OCI-LY7 (cell line): Measurements from ENCODE around the gene METTL24.

Source experiments
- EZH2phosphoT487 ChIP-seq: fragments of 200-600 bp; sonication (generic); IDR thresholded peaks from 2 replicates; pipeline ENCODE4 v1.6.1; 2018; ENCODE audit warnings: low read depth, borderline replicate concordance, mild to moderate bottlenecking, mixed run types, antibody characterized with exemption, low read length, moderate library complexity, mixed read lengths
- TF ChIP-seq, protein P1 (sequence below): fragments of 200-600 bp; sonication (generic); conservative IDR thresholded peaks from 2 replicates; pipeline ENCODE4 v1.5.1; 2014; ENCODE audit warnings: mild to moderate bottlenecking, antibody characterized with exemption, low read length, moderate library complexity, mixed read lengths

DNA sequence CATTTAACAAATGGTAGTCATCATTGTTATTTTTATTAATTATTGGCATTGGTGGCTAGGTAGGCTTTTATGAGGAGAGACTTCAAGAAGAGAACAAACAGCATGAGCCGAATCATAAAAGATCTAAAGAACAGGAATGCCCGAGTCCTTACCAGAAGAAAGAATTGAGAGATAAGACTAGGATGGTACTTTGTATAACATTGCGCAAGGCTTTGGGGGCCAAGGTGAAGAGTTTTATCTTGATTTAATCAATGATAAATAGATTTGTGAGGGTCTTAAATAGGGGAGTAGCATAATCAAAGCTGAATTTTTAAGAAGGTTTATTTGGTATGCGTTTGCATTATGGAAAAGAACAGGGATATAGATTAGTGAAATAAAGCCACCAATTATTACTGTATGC, 162.5 kb downstream of the METTL24 start:
- TF ChIP-seq, protein P1, sequence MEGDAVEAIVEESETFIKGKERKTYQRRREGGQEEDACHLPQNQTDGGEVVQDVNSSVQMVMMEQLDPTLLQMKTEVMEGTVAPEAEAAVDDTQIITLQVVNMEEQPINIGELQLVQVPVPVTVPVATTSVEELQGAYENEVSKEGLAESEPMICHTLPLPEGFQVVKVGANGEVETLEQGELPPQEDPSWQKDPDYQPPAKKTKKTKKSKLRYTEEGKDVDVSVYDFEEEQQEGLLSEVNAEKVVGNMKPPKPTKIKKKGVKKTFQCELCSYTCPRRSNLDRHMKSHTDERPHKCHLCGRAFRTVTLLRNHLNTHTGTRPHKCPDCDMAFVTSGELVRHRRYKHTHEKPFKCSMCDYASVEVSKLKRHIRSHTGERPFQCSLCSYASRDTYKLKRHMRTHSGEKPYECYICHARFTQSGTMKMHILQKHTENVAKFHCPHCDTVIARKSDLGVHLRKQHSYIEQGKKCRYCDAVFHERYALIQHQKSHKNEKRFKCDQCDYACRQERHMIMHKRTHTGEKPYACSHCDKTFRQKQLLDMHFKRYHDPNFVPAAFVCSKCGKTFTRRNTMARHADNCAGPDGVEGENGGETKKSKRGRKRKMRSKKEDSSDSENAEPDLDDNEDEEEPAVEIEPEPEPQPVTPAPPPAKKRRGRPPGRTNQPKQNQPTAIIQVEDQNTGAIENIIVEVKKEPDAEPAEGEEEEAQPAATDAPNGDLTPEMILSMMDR = no peak
- TF ChIP-seq EZH2phosphoT487 = no peak
